Epithelial cell of alveolus of lung (primary cell): ENCODE results near the gene PPM1B. TPM values are rescaled to one million over a fixed set of nuclear protein-coding genes. Genes with fewer than 3 reads are reported as not detected.

Experiments
- total RNA-seq: library from RNA; depleted of rRNA; stranded (reverse); fragments of >200 nt; gene quantifications from 2 replicates; pipeline ENCODE4 v1.2.1, GENCODE V29; 2015

PPM1B gene
- 7.8 and 20.0 TPM in 2 replicates for total RNA-seq

DNA sequence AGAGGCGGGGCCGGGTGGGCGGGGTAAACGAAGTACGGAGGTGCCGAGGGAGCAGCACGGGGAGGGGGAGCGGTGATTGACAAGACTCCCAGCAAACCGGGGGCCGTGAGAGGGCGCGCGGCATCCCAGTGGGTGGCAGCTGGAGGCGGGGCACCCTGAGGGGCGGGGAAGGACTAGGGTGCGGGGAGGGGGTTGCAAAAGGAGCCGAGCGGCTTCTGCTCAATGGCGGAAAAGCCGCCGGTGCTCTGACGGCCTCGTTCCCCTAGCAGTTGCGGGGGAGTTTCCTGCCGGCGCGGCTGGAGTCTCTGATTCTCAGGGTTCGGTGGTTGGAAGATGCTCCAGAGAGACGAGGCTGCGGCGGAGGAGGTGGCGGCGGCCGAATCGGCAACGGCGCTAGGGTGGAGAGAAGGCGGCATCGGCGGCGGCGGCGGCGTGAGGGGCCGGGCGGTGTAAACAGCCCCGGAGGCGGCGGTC is at the start of gene PPM1B:
Gene PPM1B (plus strand): TSS at position 195 of the 474 bp plus-strand sequence. CDS start 32,325 bp downstream, outside the sequence.

Other genes with a start within 250 kb of the PPM1B start
- gene LRPPRC, start 172.9 kb upstream of the PPM1B start, total RNA-seq, result 32.6 and 45.0 TPM in 2 replicates
- not detected in 2 replicates for gene SLC3A1, start 106.6 kb downstream of the PPM1B start, total RNA-seq
- 17.2 and 31.8 TPM in 2 replicates for gene PREPL, start 192.6 kb downstream of the PPM1B start, total RNA-seq
- 1.4 and 2.7 TPM in 2 replicates for gene CAMKMT, start 193.1 kb downstream of the PPM1B start, total RNA-seq